ENCODE results near the gene EIPR1.

The EIPR1 gene

DNA sequence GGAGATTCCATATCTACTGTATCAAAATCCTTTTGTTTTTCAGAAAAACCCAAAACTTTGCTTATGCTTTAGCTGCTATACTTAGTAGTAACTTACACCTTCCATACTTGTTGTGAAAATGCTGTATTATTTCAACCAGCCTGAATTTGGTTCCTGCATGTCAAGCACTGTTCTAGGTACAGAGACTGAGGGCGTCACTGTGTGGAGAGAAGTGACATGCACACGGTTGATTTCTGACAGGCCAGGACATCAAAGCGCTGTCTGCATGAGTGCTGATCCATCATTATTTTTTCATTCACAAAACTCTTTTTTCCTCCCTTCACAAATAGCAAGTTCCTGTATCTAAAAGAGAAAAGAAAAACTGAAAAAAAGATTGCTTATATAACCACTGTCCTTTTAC lies 33.5 kb upstream of the EIPR1 start:
- Mint-ChIP-seq H3K27ac (no peak overlapping the region), H3K4me1 (peaks cover 12 to 17% of the 10 kb centered on the region in 2 donors), H3K27me3 (no peaks in the 10 kb centered on the region), H3K36me3 (peaks cover 40 to 50% of the 10 kb centered on the region in 2 donors), H3K9me3 (no peaks in the 10 kb centered on the region), H3K4me3 (no peak overlapping the region)
- ATAC-seq (replicated peaks) (no peak), DNase-seq (no peak)

DNA sequence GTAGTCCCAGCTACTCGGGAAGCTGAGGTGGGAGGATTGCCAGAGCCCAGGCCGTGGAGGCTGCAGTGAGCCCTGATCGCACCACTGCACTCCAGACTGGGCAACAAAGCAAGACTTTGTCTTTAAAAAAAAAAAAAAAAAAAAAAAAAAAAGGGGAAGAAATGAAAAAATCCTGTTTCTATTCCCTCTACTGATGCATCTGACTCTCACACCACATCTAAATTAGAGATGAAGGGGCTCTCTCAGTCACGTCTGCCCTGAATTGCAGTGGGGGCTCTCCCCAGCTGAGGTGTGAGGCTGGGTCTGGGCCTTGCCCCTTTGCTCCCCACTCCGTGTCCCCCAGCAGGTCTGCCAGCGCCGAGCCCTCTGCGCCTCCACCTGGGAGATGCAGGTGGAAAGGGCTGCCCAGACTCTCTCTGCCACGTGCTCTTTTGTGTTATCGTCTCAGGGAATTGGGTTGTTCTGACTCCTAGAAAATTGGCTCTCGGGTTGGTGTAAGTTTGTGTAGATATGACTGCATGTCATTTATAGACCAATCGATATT lies 32.1 kb upstream of the EIPR1 start:
- Mint-ChIP-seq H3K27ac (peak overlapping the region; percentile 68), H3K4me1 (peaks cover 14 to 21% of the 10 kb centered on the region in 2 donors), H3K27me3 (no peaks in the 10 kb centered on the region), H3K36me3 (peaks cover 33 to 42% of the 10 kb centered on the region in 2 donors), H3K4me3 (peak overlapping the region; percentile 4 to 23), H3K9me3 (no peaks in the 10 kb centered on the region)
- ATAC-seq (replicated peaks) (peak; percentile 33 to 74), DNase-seq (no peak)

DNA sequence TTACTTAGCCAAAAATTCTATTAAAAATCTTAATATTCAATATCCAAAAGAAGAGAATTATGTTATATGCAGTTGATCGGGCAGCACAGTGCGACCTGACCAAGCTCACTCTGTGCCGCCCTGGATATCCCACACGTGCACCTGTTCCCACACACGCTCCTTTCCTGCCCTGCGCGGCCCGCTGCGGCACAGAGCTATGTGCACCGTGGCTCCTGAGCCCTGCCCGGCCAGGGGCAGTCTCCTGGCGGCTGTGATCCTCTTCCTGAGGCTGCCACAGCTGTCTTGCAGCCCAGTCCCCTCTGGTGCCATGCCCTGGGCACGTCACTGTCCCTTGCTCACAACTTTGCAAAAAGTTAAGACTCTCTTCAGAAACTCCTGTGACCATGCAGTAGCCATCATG lies 31.2 kb upstream of the EIPR1 start:
- Mint-ChIP-seq H3K36me3 (peaks cover 37 to 45% of the 10 kb centered on the region in 2 donors), H3K4me1 (peaks cover 22 to 30% of the 10 kb centered on the region in 2 donors)

DNA sequence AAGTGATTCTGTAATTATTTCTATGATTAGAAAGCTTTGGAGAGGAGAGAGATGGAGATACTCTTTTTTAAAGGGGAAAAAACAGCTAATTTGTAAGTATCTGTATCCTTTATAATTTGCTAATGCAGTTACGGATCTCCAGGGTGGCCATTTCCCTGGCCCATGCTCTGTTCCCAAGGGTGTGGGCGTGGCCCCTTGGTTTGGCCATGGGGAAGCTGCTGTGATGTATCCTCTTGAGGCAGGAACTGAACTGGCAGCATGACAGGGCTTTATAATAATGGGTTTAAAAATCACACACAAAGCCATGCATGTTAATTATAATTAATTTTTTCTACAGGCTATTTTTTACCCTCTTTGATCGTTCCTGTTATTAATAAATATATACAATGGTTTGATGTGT lies 28.9 kb upstream of the EIPR1 start:
- peaks cover 36 to 52% of the 10 kb centered on the region in 2 donors for H3K36me3 Mint-ChIP-seq
- peaks cover 23 to 27% of the 10 kb centered on the region in 2 donors for H3K4me1 Mint-ChIP-seq
- no peak for ATAC-seq (replicated peaks)

More for the DNA sequence above, 31.2 kb upstream of the EIPR1 start:
- Mint-ChIP-seq H3K27me3 (no peaks in the 10 kb centered on the region), H3K27ac (no peak overlapping the region), H3K9me3 (no peaks in the 10 kb centered on the region), H3K4me3 (no peak overlapping the region)
- DNase-seq = no peak
- ATAC-seq (replicated peaks) = no peak

DNA sequence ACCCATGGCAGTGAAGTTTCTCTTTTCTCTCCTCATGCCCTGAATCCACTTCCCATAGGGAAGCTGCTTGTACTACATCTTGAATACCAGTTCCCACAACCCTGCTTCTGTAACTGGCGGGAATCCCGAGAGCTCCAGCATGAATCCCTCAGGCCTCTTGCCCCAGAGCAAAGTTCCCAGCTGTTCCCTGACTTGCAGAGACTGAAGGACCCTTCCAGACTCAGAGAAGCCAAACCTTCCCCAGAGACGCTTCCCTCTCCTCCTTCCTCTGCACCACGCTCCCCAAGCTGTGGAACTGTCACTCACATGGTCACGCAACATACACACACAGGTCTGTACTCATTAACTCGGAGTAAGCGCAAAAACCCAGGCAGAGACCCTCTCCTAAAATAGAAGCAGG lies 28.3 kb upstream of the EIPR1 start:
- no peak overlapping the region for H3K4me3 Mint-ChIP-seq
- no peak overlapping the region for H3K27ac Mint-ChIP-seq
- peaks cover 38 to 48% of the 10 kb centered on the region in 2 donors for H3K36me3 Mint-ChIP-seq
- ATAC-seq (replicated peaks) (no peak), DNase-seq (no peak)
- peaks cover 21 to 27% of the 10 kb centered on the region in 2 donors for H3K4me1 Mint-ChIP-seq
- H3K9me3 Mint-ChIP-seq = no peaks in the 10 kb centered on the region
- H3K27me3 Mint-ChIP-seq = no peaks in the 10 kb centered on the region

More for the DNA sequence above, 28.9 kb upstream of the EIPR1 start:
- no peak for DNase-seq
- Mint-ChIP-seq H3K9me3 (no peaks in the 10 kb centered on the region), H3K4me3 (no peak overlapping the region), H3K27me3 (no peaks in the 10 kb centered on the region), H3K27ac (no peak overlapping the region)

DNA sequence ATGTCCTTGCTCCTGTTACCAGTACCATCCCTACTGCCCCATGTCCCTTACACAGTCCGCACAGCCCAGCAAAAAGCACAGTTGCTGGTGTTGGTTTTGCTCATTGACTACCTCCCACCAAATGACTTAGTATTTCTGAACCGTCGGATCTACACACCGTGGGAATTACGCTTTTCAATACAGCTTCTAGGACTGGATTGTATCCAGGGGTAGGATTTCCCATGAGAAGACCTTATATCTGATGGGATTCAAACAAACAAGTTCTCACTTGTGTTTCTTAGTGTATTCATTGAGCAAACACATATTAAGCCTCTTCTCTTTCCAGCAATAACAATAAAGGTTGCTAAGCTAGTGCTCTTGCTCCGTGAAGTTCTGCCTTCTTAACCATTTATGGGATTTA lies 27.7 kb upstream of the EIPR1 start:
- ATAC-seq (replicated peaks) = no peak
- peaks cover 24 to 30% of the 10 kb centered on the region in 2 donors for H3K4me1 Mint-ChIP-seq
- DNase-seq = no peak
- peaks cover 43 to 51% of the 10 kb centered on the region in 2 donors for H3K36me3 Mint-ChIP-seq
- no peaks in the 10 kb centered on the region for H3K27me3 Mint-ChIP-seq
- no peak overlapping the region for H3K4me3 Mint-ChIP-seq
- H3K9me3 Mint-ChIP-seq = no peaks in the 10 kb centered on the region
- H3K27ac Mint-ChIP-seq = no peak overlapping the region

DNA sequence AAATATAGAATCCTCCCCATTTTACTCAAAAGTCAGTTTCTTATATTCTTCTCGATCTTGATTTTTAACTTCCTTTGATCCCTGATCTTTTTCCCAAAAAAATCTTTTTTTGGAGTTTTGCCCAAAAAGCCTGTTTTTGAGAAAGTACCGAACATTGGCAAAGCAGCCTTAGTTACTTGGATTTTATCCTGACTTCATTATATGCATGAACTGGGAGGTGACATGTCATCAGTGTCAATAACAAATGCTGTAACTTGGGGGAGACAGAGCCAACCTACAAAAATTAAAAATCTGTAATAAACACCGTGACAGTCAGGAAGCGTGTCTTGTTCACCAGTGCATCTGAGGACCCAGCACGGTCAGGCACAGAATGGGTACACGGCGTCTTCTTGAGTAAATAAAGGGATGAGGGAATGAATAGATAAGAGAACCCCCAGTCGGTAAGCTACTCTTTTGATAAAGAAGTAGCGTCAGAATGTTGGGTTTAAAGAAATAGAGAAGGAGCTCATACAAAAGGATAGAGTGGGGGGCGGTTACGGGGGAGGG lies 26.8 kb upstream of the EIPR1 start:
- ATAC-seq (replicated peaks) (no peak), DNase-seq (no peak)
- H3K27me3 Mint-ChIP-seq = no peaks in the 10 kb centered on the region
- no peak overlapping the region for H3K4me3 Mint-ChIP-seq
- H3K27ac Mint-ChIP-seq = no peak overlapping the region
- peaks cover 21 to 30% of the 10 kb centered on the region in 2 donors for H3K4me1 Mint-ChIP-seq
- H3K9me3 Mint-ChIP-seq = no peaks in the 10 kb centered on the region
- peaks cover 38 to 49% of the 10 kb centered on the region in 2 donors for H3K36me3 Mint-ChIP-seq

DNA sequence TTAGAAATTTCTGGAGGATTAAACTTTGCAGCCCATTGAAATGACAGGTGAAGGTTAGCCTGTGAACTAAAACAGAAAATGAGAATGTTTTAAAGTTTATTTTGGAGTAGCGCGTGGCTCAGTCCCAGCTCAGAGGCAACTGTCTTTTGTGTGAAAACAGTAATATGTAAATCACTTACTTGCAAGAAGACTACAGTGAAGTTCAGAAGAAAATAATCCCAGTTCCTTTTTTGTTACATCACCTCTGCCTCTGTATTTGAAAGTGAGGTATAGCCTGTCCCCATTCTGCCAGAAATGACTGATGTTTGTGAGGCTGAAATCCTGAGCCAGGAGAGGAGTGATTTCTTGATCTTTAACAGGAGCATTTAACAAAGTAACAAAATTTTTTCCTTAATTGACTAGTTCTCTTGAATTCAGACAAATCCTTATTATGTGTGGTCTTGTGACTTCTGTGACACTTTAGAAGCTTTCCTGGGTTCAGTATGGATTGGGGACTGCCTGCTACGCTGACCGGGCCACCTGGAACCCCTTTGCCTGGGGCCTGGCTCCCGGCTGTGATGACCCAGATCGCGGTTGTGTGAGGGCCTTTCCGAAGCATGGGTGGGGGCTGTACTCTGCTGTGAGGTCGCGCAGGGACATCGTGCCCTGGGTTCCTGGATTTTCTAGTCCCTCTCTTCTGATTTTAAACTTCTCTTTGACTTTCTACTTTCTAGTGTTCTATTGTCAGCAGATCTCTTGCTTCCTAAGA lies 26.1 kb upstream of the EIPR1 start:
- Mint-ChIP-seq H3K4me1 (peaks cover 18 to 33% of the 10 kb centered on the region in 2 donors), H3K36me3 (peaks cover 40 to 49% of the 10 kb centered on the region in 2 donors), H3K27me3 (no peaks in the 10 kb centered on the region), H3K27ac (peak overlapping the region; percentile 59), H3K4me3 (peak overlapping the region in 1 of 2 donors; percentile 25), H3K9me3 (no peaks in the 10 kb centered on the region)
- DNase-seq (no peak), ATAC-seq (replicated peaks) (peak; percentile 99 to 100)

DNA sequence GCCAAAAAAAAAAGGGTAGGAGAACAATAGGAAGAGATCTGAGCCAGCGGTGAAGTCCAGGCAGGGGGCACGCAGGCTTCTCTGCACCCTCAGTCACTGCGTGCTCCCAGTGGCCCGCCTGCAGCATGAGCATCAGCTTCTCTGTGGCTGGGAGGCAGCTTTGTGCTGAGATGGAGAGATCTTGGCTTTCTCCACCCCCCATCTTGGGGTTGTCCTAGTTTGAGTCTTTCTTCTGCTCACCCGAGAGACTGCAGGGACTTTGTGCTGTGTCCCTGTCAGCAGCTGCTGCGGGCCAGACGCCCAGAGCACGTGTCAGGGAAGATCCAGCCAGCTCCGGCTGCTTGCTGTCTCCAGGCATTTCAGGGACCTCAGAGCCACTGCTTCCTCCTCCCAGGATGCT lies 22.2 kb upstream of the EIPR1 start:
- Mint-ChIP-seq H3K36me3 (peaks cover 60 to 70% of the 10 kb centered on the region in 2 donors), H3K4me1 (peaks cover 19 to 35% of the 10 kb centered on the region in 2 donors), H3K4me3 (no peak overlapping the region), H3K27me3 (no peaks in the 10 kb centered on the region), H3K9me3 (peaks cover 10 to 13% of the 10 kb centered on the region in 2 donors), H3K27ac (no peak overlapping the region)
- no peak for ATAC-seq (replicated peaks)
- DNase-seq = no peak

DNA sequence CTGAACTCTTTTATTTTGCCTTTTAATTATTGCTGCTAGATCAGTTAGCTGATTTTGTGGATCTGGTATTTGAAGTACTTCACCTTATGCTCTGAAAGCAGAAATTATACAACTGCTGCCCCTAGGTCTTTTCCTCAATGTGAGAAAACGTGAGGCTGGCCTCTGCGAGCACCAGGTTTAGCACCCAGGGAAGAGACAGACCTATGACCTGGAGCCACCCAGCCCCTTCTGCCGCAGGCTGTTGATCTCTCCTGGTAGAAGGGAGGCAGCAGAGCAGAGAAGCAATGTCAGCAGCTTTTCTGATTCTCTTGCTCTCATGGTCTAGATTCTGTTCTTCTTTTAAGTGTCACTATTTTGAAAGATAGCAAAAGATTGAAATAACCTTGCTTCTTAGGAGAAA lies 21.8 kb upstream of the EIPR1 start:
- Mint-ChIP-seq H3K27ac (peak overlapping the region; percentile 25), H3K9me3 (peaks cover 10 to 13% of the 10 kb centered on the region in 2 donors), H3K36me3 (peaks cover 59 to 70% of the 10 kb centered on the region in 2 donors), H3K4me3 (no peak overlapping the region), H3K4me1 (peaks cover 16 to 31% of the 10 kb centered on the region in 2 donors), H3K27me3 (no peaks in the 10 kb centered on the region)
- no peak for DNase-seq
- no peak for ATAC-seq (replicated peaks)

DNA sequence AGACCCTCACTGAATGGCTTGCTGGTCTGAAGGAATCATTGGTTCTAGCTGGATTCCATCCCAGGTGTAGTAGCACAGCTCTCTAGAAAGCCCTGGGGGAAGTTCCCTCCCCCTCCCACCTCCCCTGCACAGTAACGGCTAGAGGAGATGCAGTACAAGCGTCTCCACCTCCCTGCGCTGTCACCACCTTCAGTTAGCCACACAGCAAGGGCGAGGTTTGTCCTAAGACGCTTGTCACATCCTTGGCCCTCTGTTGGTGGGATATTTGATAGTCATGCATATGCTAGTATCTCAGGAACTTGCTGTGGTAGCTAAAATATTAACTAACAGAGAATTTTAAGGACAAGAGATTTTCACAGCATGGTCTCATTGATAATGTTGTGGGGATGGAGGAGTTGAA lies 21.2 kb upstream of the EIPR1 start:
- Mint-ChIP-seq H3K4me1 (peaks cover 11 to 26% of the 10 kb centered on the region in 2 donors), H3K4me3 (no peak overlapping the region), H3K9me3 (peaks cover 10 to 13% of the 10 kb centered on the region in 2 donors), H3K36me3 (peaks cover 59 to 70% of the 10 kb centered on the region in 2 donors), H3K27me3 (no peaks in the 10 kb centered on the region), H3K27ac (no peak overlapping the region)
- DNase-seq (no peak), ATAC-seq (replicated peaks) (no peak)

DNA sequence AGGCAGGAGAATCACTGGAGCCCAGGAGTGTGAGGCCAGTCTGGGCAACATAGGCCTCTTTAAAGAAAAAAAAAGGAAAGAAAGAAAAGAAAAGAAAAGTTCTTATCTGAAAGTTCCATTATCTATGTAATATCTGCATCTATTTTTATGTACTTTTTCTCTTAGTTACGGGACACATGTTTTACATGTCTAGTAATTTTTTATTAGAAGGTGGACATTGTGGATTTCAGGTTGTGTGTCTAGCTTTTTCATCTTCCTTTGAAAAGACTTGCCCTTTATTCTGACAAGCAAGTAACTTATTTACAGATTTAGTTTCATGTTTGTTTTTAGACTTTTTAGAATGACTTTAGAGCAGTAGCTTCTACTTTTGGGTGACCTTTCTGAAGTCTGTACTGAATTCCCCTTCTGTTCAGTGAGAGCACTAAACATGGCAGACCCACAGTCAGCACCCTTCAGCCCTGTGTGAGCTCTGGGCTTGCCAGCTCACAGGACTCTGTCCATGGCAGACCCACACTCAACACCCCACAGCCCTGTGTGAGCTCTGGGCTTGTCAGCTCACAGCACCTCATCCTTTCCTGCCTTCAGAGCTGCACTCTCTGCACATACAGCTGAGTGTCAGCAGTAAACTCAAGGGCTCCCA lies 19.4 kb upstream of the EIPR1 start:
- Mint-ChIP-seq H3K27ac (peak overlapping the region; percentile 91), H3K36me3 (peaks cover 66 to 83% of the 10 kb centered on the region in 2 donors)

DNA sequence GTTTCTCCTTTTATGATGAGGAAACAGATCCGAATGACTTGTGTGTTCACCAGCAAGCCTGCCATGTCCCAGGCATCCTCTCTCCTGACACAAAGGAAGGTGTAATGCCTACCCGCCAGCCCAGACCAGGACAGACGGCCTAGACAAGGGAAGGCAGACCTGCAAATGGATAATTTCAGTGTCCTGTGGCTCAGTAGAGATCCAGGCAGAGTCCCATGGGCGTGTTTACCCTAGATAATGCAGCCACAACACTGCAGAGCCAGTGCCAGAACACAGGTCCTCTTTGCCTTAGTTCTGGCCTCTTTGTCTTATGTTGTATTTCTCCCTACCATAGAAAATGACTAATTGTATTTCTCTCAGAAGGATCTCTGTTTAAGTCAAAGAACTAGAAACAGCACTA lies 14.6 kb upstream of the EIPR1 start:
- ATAC-seq (replicated peaks) = no peak

More for the DNA sequence above, 19.4 kb upstream of the EIPR1 start:
- peak overlapping the region; percentile 11 to 48 for H3K4me3 Mint-ChIP-seq
- peaks cover 12 to 22% of the 10 kb centered on the region in 2 donors for H3K4me1 Mint-ChIP-seq
- H3K9me3 Mint-ChIP-seq = peaks cover 10 to 13% of the 10 kb centered on the region in 2 donors
- H3K27me3 Mint-ChIP-seq = no peaks in the 10 kb centered on the region
- DNase-seq = no peak
- peak; percentile 94 for ATAC-seq (replicated peaks)

DNA sequence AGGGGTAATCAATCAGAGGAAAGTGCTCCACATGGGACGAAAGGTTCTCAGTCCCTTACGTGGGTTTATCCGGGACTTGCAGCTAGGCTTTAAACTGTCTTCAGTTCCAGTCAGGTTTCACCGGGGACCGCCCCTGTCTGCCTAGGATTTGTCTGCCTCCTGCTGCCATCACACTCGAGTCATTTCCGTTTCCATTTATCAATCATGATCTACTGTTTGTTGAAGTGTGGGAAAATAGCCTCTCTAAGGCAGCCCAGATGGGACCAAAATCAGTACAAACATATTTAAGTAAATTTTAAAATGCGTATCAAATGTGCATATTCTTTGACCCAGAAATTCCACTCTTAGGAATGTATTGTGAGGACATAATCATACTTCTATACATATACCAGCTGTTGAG lies 12.4 kb upstream of the EIPR1 start:
- Mint-ChIP-seq H3K27me3 (no peaks in the 10 kb centered on the region), H3K36me3 (peaks cover 44 to 68% of the 10 kb centered on the region in 2 donors), H3K4me3 (no peak overlapping the region), H3K4me1 (peaks cover 13 to 14% of the 10 kb centered on the region in 2 donors), H3K9me3 (peaks cover 3% of the 10 kb centered on the region in 2 donors), H3K27ac (no peak overlapping the region)
- DNase-seq = no peak
- no peak for ATAC-seq (replicated peaks)

More for the DNA sequence above, 14.6 kb upstream of the EIPR1 start:
- DNase-seq = no peak
- H3K27ac Mint-ChIP-seq = no peak overlapping the region
- peaks cover 15 to 16% of the 10 kb centered on the region in 2 donors for H3K4me1 Mint-ChIP-seq
- peaks cover 12% of the 10 kb centered on the region in 2 donors for H3K9me3 Mint-ChIP-seq
- H3K4me3 Mint-ChIP-seq = no peak overlapping the region
- no peaks in the 10 kb centered on the region for H3K27me3 Mint-ChIP-seq
- H3K36me3 Mint-ChIP-seq = peaks cover 60 to 86% of the 10 kb centered on the region in 2 donors

Measured in stimulated activated naive B cell treated with anti-CD40 and anti-IgM and Interleukin-4, amounts not matched to agents 10 μg/mL and 1 μg/mL and 100 μg/mL, for 72 hours (primary cell).